Natural killer cell (primary cell): ENCODE results near the gene TTC24. TPM values are rescaled to one million over a fixed set of nuclear protein-coding genes. Genes with fewer than 3 reads are reported as not detected.

Experiments used
- ATAC-seq, 3 donors: fragments of 150-1000 bp in 2 of 3; fragments of 200-7000 bp in 1 of 3; cut with Tn5 transposase; 1 replicate in 1 of 3; 2 replicates in 2 of 3; pipeline ENCODE4 v1.10.0; 2021; ENCODE audit warnings: mild to moderate bottlenecking in 2 of 3, moderate library complexity in 2 of 3
- DNase-seq, 2 donors: peaks; one replicate each; pipeline versions ENCODE4 v3.0.0 to v3.0.0-alpha.2; 2013 to 2021; ENCODE audit warnings: mixed read lengths in 1 of 2
- H3K27ac ChIP-seq: one replicate; pipeline ENCODE4 v1.5.1; 2013; ENCODE audit warnings: mild to moderate bottlenecking, low read length
- H3K27me3 ChIP-seq: one replicate; pipeline ENCODE4 v1.6.1; 2013; ENCODE audit warnings: low read length; ENCODE audit not compliant: control insufficient read depth, insufficient read depth
- H3K36me3 ChIP-seq: one replicate; pipeline ENCODE4 v1.6.1; 2013; ENCODE audit warnings: low read length; ENCODE audit not compliant: control insufficient read depth, insufficient read depth
- H3K4me1 ChIP-seq: one replicate; pipeline ENCODE4 v1.6.1; 2013; ENCODE audit warnings: low read length; ENCODE audit not compliant: control insufficient read depth, insufficient read depth
- H3K4me3 ChIP-seq: one replicate; pipeline ENCODE4 v1.5.1; 2013; ENCODE audit warnings: low read length
- H3K9me3 ChIP-seq: one replicate; pipeline ENCODE4 v1.6.1; 2013; ENCODE audit warnings: low read length; ENCODE audit not compliant: control insufficient read depth, insufficient read depth
- H3K27ac Mint-ChIP-seq, 2 donors: one replicate each; pipeline ENCODE4 v1.8.0; 2022; ENCODE audit warnings: mild to moderate bottlenecking in 2 of 2, mixed read lengths in 2 of 2, moderate library complexity in 1 of 2
- H3K27me3 Mint-ChIP-seq, 2 donors: one replicate each; pipeline ENCODE4 v1.8.0; 2022; ENCODE audit warnings: low read depth in 2 of 2, mixed read lengths in 2 of 2
- H3K36me3 Mint-ChIP-seq: one replicate; pipeline ENCODE4 v1.8.0; 2022; ENCODE audit warnings: mixed read lengths
- H3K4me1 Mint-ChIP-seq, 2 donors: one replicate each; pipeline ENCODE4 v1.8.0; 2022; ENCODE audit warnings: mixed read lengths in 2 of 2
- H3K4me3 Mint-ChIP-seq: one replicate; pipeline ENCODE4 v1.8.0; 2022; ENCODE audit warnings: mild to moderate bottlenecking, moderate library complexity, mixed read lengths
- H3K9me3 Mint-ChIP-seq, 2 donors: one replicate each; pipeline ENCODE4 v1.8.0; 2022; ENCODE audit warnings: mixed read lengths in 2 of 2
- WGBS: methylation state at CpG from one replicate; pipeline ENCODE4 v1.1.7; 2013; ENCODE audit warnings: missing lambda C conversion rate; ENCODE audit not compliant: insufficient coverage; 5-methylcytosine and 5-hydroxymethylcytosine counted together
- intact Hi-C: fragments of 100-400 bp; cut with micrococcal nuclease; formaldehyde crosslinking; loops from one replicate; pipeline ENCODE4 v1.14.2; 2022
- total RNA-seq, 4 donors: library from RNA; stranded (reverse); fragments of 120-200 nt in 1 of 4; gene quantifications; one replicate each; pipeline versions ENCODE4 v1.2.3 to v1.2.4, GENCODE V29; 2013 to 2022
- TF ChIP-seq, protein P1 (sequence below): fragments of 200-600 bp; IDR thresholded peaks from one replicate; pipeline ENCODE4 v1.8.0; 2022; ENCODE audit warnings: antibody characterized with exemption

The TTC24 gene
- total RNA-seq, 3 donors from 2014 or later (not counting 1 experiment from before 2014, with no cell fraction given), result 3.3 to 4.1 (median 4.0) TPM

- Histone ChIP-seq H3K27ac (no peak overlapping the region), H3K9me3 (no peaks in the 10 kb centered on the region), H3K27me3 (peaks cover 21% of the 10 kb centered on the region), H3K4me1 (peaks cover 11% of the 10 kb centered on the region), H3K36me3 (no peaks in the 10 kb centered on the region), H3K4me3 (no peak overlapping the region)
- peaks cover 29 to 37% of the 10 kb centered on the region in 2 donors for H3K27me3 Mint-ChIP-seq
- H3K4me1 Mint-ChIP-seq, result peaks cover 14 to 15% of the 10 kb centered on the region in 2 donors
- no peak overlapping the region for H3K4me3 Mint-ChIP-seq
- intact Hi-C loops, result no loop called here
- no peak for ATAC-seq
- WGBS, result 94% methylated on average over 1 of the region's 2 CpGs
- TF ChIP-seq, protein P1, sequence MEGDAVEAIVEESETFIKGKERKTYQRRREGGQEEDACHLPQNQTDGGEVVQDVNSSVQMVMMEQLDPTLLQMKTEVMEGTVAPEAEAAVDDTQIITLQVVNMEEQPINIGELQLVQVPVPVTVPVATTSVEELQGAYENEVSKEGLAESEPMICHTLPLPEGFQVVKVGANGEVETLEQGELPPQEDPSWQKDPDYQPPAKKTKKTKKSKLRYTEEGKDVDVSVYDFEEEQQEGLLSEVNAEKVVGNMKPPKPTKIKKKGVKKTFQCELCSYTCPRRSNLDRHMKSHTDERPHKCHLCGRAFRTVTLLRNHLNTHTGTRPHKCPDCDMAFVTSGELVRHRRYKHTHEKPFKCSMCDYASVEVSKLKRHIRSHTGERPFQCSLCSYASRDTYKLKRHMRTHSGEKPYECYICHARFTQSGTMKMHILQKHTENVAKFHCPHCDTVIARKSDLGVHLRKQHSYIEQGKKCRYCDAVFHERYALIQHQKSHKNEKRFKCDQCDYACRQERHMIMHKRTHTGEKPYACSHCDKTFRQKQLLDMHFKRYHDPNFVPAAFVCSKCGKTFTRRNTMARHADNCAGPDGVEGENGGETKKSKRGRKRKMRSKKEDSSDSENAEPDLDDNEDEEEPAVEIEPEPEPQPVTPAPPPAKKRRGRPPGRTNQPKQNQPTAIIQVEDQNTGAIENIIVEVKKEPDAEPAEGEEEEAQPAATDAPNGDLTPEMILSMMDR, result no peak
- H3K36me3 Mint-ChIP-seq, result no peaks in the 10 kb centered on the region
- DNase-seq, result no peak
- H3K27ac Mint-ChIP-seq, result no peak overlapping the region
- H3K9me3 Mint-ChIP-seq, result no peaks in the 10 kb centered on the region
These were observed 5.4 kb upstream of the TTC24 start for GRCh38 chr1:156574039-156574633.

- Histone ChIP-seq H3K4me1 (peaks cover 18% of the 10 kb centered on the region), H3K4me3 (no peak overlapping the region), H3K27me3 (peaks cover 4% of the 10 kb centered on the region), H3K9me3 (no peaks in the 10 kb centered on the region), H3K36me3 (no peaks in the 10 kb centered on the region), H3K27ac (no peak overlapping the region)
- no peak for DNase-seq
- Mint-ChIP-seq H3K9me3 (no peaks in the 10 kb centered on the region), H3K4me3 (no peak overlapping the region), H3K27ac (no peak overlapping the region), H3K4me1 (peaks cover 7 to 24% of the 10 kb centered on the region in 2 donors), H3K27me3 (peaks cover 10 to 15% of the 10 kb centered on the region in 2 donors), H3K36me3 (no peaks in the 10 kb centered on the region)
- WGBS, result 93% methylated on average over 3 of the region's 3 CpGs
- ATAC-seq, result no peak
- TF ChIP-seq, protein P1, result no peak
- intact Hi-C loops, result no loop called here
These were observed 2.0 kb upstream of the TTC24 start for GRCh38 chr1:156577550-156577949.

GRCh38 chr1:156578055-156578454, 1.5 kb upstream of the TTC24 start:
- Histone ChIP-seq H3K27ac (no peak overlapping the region), H3K4me3 (no peak overlapping the region), H3K36me3 (no peaks in the 10 kb centered on the region), H3K27me3 (peaks cover 3% of the 10 kb centered on the region), H3K9me3 (no peaks in the 10 kb centered on the region), H3K4me1 (peaks cover 21% of the 10 kb centered on the region)
- no peaks in the 10 kb centered on the region for H3K9me3 Mint-ChIP-seq
- intact Hi-C loops, result no loop called here
- DNase-seq (no peak), ATAC-seq (no peak)
- H3K4me1 Mint-ChIP-seq, result peaks cover 2 to 25% of the 10 kb centered on the region in 2 donors
- no peak overlapping the region for H3K27ac Mint-ChIP-seq
- TF ChIP-seq, protein P1, result no peak
- H3K27me3 Mint-ChIP-seq, result peaks cover 5 to 10% of the 10 kb centered on the region in 2 donors
- H3K36me3 Mint-ChIP-seq, result no peaks in the 10 kb centered on the region
- H3K4me3 Mint-ChIP-seq, result no peak overlapping the region
- 55% methylated on average over 4 of the region's 7 CpGs for WGBS
